Thyroid gland (tissue), 4 donors: ENCODE data around the gene VSTM5.

Source experiments
- CTCF ChIP-seq, 6 experiments: fragments of 200-600 bp in 3 of 6; fragments of 450-650 bp in 3 of 6; sonication (generic) in 3 of 6; IDR thresholded peaks; one replicate each; pipeline ENCODE4 v1.5.1; 2016 to 2019; ENCODE audit warnings: antibody characterized with exemption in 6 of 6, mild to moderate bottlenecking in 2 of 6, inconsistent platforms in 1 of 6, moderate library complexity in 1 of 6
- POLR2A ChIP-seq, 2 donors: fragments of 450-650 bp; IDR thresholded peaks; one replicate each; pipeline ENCODE4 v1.6.1; 2017; ENCODE audit warnings: antibody characterized with exemption in 2 of 2, mild to moderate bottlenecking in 2 of 2, moderate library complexity in 1 of 2

GRCh38 chr11:93857413-93858120 lies 7.1 kb upstream of the VSTM5 start:
- TF ChIP-seq CTCF (IDR thresholded peaks at IDR 0.05) (no peak), POLR2A (IDR thresholded peaks at IDR 0.05) (no peak)
